HG03064 (cell line): ENCODE data around the gene NAPG.
A peak's percentile ranks its signal among the peaks of the same experiment; 100 is the strongest.
"Not testable (repeated sequence)": the region's sequence is repeated elsewhere in the genome, so short reads cannot be mapped to it uniquely, and the experiment has no call there.

Experiments
- ATAC-seq: cut with Tn5 transposase; IDR thresholded peaks from one replicate; pipeline ENCODE4 v1.9.1; 2021; ENCODE audit warnings: low read depth; ENCODE audit not compliant: unreplicated experiment

The NAPG gene

GRCh38 chr18:10525697-10526560, at the start of gene NAPG:
Gene NAPG (plus strand): TSS chr18:10526027. CDS start chr18:10526103, 76 bp downstream.
- ATAC-seq = peak; percentile 68

- ATAC-seq = no peak
Measured at GRCh38 chr18:10476338-10476791, 49.5 kb upstream of the NAPG start.

GRCh38 chr18:10477121-10477862, 48.5 kb upstream of the NAPG start:
- no peak for ATAC-seq

- no peak for ATAC-seq
Measured at GRCh38 chr18:10477863-10478260, 48.0 kb upstream of the NAPG start.

GRCh38 chr18:10481831-10482230, 44.0 kb upstream of the NAPG start:
- ATAC-seq = no peak

DNA sequence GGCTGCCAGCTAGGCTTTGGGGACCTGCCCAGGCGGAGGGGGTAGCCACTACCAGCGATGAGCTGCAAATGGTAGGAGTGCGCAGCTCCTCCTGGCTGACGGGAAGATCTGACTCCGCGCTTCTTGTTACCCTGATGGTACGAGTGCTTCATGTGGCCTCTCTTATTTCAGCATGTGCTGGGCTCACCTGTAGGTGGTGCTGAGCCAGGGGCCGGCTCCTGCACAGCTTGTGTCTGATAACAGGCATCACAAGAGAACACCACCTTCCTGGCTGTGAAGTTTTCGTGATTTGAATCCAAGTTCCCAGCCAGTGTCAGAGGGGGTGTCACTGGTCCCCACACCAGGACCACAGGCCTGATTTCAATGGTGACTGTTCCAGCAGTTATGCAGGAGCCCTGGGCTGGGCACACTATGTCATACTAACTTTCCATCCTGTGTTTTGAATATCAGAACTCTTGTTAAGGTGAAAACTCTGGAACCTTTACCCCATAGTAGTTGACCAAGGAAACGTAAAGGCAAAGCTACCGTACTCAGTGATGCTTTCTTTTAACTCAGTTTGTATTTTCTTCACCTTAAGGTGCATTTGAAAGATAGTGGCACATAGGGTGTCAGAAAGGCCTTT, 43.4 kb upstream of the NAPG start:
- ATAC-seq = no peak

GRCh38 chr18:10482985-10483949, 42.6 kb upstream of the NAPG start:
- ATAC-seq = peak; percentile 65

DNA sequence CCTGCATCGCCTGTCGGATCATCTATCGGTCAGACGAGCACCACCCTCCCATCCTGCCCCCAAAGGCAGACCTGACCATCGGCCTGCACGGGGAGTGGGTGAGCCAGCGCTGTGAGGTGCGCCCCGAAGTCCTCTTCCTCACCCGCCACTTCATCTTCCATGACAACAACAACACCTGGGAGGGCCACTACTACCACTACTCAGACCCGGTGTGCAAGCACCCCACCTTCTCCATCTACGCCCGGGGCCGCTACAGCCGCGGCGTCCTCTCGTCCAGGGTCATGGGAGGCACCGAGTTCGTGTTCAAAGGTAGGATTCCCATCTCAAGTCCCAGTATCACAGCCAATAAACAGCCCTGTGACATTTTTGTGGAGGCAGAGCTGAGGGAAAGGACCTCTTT, 40.4 kb upstream of the NAPG start:
- ATAC-seq = no peak

DNA sequence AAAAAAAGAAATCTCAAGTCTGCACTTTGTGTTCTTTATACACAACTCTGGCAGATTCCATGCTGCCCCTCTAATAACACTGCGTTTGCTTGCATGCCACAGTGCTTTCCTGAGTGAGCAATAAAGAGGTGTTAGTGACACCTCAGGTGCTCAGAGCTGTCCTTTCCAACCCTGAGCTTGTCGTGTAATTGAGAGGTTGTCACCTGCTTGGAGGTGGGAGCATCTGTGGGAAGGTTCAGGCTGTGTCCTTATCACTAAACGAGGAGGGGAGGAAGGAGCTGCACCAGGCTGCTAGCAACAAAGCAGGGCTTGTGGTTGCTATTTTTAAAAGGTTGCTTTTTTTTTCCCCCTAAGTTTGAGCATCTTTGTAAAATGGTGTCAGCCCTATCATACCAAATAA, 39.5 kb upstream of the NAPG start:
- no peak for ATAC-seq

DNA sequence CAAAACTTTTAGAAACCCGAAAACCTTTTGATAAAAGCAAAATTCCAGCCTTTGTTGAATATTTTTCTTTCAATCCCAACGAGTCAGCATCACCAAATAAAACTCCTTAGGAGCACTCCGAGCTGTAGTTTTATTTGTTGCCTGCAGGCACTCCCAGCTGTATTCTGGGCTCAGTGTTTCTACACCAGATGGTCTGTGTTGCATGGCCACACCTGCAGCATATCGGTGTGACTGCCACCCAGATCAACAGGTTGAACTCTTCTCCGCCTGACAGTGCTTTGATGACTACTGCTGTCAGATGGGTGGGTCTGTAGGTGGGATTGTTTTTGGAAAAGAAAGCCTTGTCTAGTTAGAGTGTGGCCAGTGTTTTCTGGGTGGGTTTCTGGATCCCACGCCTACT, 38.7 kb upstream of the NAPG start:
- no peak for ATAC-seq

DNA sequence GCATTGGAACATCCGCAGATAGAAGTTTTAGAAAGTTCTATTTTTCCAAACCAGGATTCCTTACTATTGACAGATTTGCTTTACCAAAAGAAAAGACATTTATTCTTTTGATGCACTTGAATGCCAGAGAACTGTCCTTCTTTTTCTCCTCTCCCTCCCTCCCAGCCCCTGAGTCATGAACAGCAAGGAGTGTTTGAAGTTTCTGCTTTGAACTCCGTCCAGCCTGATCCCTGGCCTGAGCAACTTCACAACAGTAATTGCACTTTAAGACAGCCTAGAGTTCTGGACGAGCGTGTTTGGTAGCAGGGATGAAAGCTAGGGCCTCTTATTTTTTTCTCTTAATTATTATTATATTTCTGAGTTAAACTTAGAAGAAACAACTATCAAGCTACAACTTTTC, 37.8 kb upstream of the NAPG start:
- no peak for ATAC-seq

DNA sequence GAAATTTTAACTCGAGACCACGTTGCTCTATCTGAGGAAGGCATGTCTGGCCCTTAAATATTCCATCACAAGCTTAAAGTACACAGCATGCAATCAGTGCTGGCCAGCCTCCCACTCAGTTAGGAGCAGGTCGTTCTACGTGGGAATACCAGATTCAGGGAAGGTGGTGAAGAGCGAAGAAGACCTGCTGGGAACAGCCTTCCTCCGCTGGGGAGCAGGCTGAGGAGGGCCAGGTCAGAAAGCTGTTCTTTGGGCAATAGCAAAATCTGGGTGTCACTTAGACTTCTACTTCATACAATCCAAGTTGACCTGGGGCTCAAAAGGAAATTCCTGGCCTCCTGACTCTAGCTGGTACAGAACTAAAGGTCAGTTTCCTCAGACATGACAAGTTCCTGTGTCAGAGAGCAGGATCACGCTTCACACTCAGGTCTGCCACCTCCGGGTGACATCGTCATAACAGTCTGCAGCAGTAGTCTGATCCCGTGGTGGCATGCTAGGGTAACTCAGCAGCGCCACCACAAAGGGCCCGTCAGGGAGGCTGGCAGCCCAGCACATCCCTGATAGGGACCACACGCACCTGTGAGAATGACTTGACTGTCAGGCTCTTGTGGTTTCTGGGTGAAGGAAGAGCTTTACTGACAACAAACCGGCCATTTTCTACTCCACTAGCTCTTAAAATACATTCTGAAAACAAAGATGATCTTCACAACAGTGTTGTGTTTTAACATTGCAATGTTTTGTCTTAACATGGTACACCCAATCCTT, 35.2 kb upstream of the NAPG start:
- peak; percentile 90 for ATAC-seq

- ATAC-seq = no peak
Measured at GRCh38 chr18:10495936-10496335, 29.9 kb upstream of the NAPG start.

DNA sequence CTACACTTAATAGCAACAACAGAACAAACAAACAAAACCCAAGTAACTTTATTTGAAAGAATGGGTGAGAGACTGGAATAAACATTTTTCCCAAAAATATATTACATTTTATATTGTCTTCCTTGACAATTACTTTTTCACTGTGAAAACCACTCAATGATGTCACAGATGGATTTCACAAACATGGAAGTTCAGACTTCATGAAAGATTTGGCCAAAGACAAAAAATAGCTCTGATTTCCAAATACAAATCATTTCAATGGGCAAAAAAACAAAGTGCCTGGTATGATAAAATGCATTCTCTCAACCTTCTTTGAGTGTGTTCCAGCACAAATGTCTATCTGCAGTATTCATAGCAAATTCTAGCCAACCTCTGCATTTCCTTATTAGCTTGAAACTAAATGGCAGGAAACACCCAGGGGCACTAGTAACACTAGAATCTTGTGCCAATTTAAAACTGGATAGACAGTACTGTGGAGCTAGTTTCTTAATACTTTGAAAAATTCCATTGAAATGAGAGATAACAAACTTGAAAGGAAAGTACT, 28.5 kb upstream of the NAPG start:
- ATAC-seq = no peak

DNA sequence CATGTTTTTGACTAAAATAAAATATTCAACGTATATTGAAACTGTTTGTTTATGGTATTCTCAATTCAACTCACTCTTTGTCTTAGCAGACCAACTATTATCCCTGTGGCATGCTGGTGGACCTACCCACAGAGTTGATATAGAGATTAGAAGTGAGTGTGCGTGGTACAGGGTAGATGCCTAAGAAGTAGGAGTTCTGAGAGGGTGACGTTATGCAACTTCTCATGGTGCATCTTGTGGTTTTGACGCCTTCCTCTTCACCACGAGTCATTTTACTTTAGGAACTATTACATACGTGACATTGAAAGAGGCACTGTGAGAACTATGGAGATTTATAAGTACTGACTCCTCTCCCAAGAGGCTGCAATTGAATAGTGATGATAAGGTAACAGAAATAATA, 26.6 kb upstream of the NAPG start:
- no peak for ATAC-seq

- ATAC-seq = no peak
Measured at GRCh38 chr18:10500038-10500437, 25.8 kb upstream of the NAPG start.

DNA sequence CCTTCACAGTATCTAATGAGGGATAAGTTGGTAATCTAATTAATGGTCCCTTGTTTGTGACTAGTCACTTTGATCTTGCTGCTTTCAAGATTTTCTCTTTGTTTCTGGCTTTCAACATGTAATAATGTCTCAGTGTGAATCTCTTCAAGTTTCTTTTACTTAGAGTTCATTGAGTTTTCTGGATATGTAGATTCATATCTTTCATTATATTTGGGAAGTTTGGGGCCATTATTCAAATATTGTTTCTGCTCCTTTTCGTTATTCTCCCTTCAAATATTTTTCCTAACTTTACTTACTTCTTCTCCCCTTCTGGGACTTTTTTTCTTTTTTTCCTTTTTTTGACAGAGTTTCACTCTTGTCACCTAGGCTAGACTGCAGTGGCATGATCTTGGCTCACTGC, 21.1 kb upstream of the NAPG start:
- ATAC-seq = no peak

- ATAC-seq = not testable (repeated sequence)
Measured at GRCh38 chr18:10505892-10506291, 19.9 kb upstream of the NAPG start.

- ATAC-seq = no peak
Measured at GRCh38 chr18:10508591-10508990, 17.2 kb upstream of the NAPG start.
